Kidney (tissue), 14 donors: ENCODE data around the gene KATNB1. TPM values are rescaled to one million over a fixed set of nuclear protein-coding genes. Genes with fewer than 3 reads are reported as not detected.

Experiments used
- DNase-seq, 5 donors: peaks; one replicate each; pipeline ENCODE4 v3.0.0-alpha.2; 2013 to 2020
- FAIRE-seq: peaks from 2 replicates; lab custom pipeline; 2012; peaks lifted over from hg19 to GRCh38; lab: Jason Lieb, UNC
- H3K27ac ChIP-seq, 2 donors: one replicate each; pipeline ENCODE4 v1.7.0; 2013; ENCODE audit warnings: low read depth in 2 of 2, low read length in 2 of 2, inconsistent platforms in 1 of 2
- H3K27me3 ChIP-seq: one replicate; pipeline ENCODE4 v1.7.1; 2013; ENCODE audit warnings: low read length, inconsistent platforms; ENCODE audit not compliant: control insufficient read depth, insufficient read depth
- H3K36me3 ChIP-seq, 3 donors: one replicate each; pipeline versions ENCODE4 v1.7.0 to v1.7.1; 2013; ENCODE audit warnings: low read length in 3 of 3, control low read depth in 1 of 3, inconsistent platforms in 1 of 3; ENCODE audit not compliant: insufficient read depth in 3 of 3, control insufficient read depth in 2 of 3
- H3K4me1 ChIP-seq, 3 donors: one replicate each; pipeline versions ENCODE4 v1.7.0 to v1.7.1; 2013; ENCODE audit warnings: low read length in 3 of 3, inconsistent platforms in 1 of 3, low read depth in 1 of 3; ENCODE audit not compliant: control insufficient read depth in 2 of 3, insufficient read depth in 2 of 3
- H3K4me3 ChIP-seq, 3 donors: one replicate each; pipeline versions ENCODE4 v1.7.0 to v1.8.1; 2013; ENCODE audit warnings: low read length in 3 of 3, control low read depth in 1 of 3, inconsistent platforms in 1 of 3
- H3K9ac ChIP-seq, 3 donors: one replicate each; pipeline versions ENCODE4 v1.7.0 to v1.7.1; 2013; ENCODE audit warnings: low read length in 3 of 3, control low read depth in 1 of 3, inconsistent platforms in 1 of 3
- H3K9me3 ChIP-seq, 3 donors: one replicate each; pipeline versions ENCODE4 v1.7.0 to v1.7.1; 2013; ENCODE audit warnings: low read length in 3 of 3, control low read depth in 1 of 3, inconsistent platforms in 1 of 3; ENCODE audit not compliant: control insufficient read depth in 2 of 3, insufficient read depth in 1 of 3
- CTCF ChIP-seq: IDR thresholded peaks from 3 replicates; pipeline ENCODE4 v1.5.1; 2012; ENCODE audit warnings: mild to moderate bottlenecking, moderate library complexity, borderline replicate concordance; ENCODE audit not compliant: insufficient read depth; ENCODE audit errors: extremely low read depth
- intact Hi-C: fragments of 100-400 bp; cut with DNase I; formaldehyde crosslinking; loops from one replicate; pipeline ENCODE4 v1.11.1; 2022
- polyA plus RNA-seq: library from polyadenylated mRNA; stranded (reverse); fragments of 350-450 nt; fragmentation: Illumina TruSeq; extraction: RNeasy Lipid Tissue Mini Kit (QIAGEN cat#74804); gene quantifications from one replicate; pipeline ENCODE4 v1.2.3, GENCODE V29; 2014; ENCODE audit warnings: low read depth, low replicate concordance; ENCODE audit not compliant: insufficient read depth
- total RNA-seq: library from RNA; stranded (reverse); fragmentation: NEBNext Ultra II Directional; extraction: Animal tissue kit (Norgen Biotek cat#: 25700); gene quantifications from one replicate; pipeline ENCODE4 v1.2.1, GENCODE V29; 2021
- donor health status: control.
- donor health status: control.
- donor health status: control.
- donor health status: control.
- donor health status: control.
- donor health status: DM: yes; HTN: yes; CAD: no.
- donor health status: Normal renal cell carcinoma (clear cell type).

Gene KATNB1
- total and polyA plus RNA-seq, 2 donors from 2014 or later: 13.9 to 14.5 TPM

GRCh38 chr16:57747091-57747490, 11.5 kb downstream of the KATNB1 start:
- no peak for TF ChIP-seq CTCF
- FAIRE-seq (no peak), DNase-seq (no peak)
- H3K27me3 ChIP-seq: no peaks in the 10 kb centered on the region
- H3K9ac ChIP-seq: no peak overlapping the region
- no peaks in the 10 kb centered on the region for H3K36me3 ChIP-seq
- H3K27ac ChIP-seq: no peak overlapping the region
- H3K4me3 ChIP-seq: no peak overlapping the region
- intact Hi-C loops: no loop called here
- H3K4me1 ChIP-seq: no peaks in the 10 kb centered on the region
- H3K9me3 ChIP-seq: no peaks in the 10 kb centered on the region

GRCh38 chr16:57747496-57747895, 11.9 kb downstream of the KATNB1 start:
- no peak overlapping the region for H3K4me3 ChIP-seq
- DNase-seq (no peak), FAIRE-seq (no peak)
- H3K9me3 ChIP-seq: no peaks in the 10 kb centered on the region
- H3K27me3 ChIP-seq: no peaks in the 10 kb centered on the region
- no peaks in the 10 kb centered on the region for H3K4me1 ChIP-seq
- H3K27ac ChIP-seq: no peak overlapping the region
- no peak overlapping the region for H3K9ac ChIP-seq
- H3K36me3 ChIP-seq: no peaks in the 10 kb centered on the region
- intact Hi-C loops: no loop called here
- no peak for TF ChIP-seq CTCF

GRCh38 chr16:57747996-57748395, 12.4 kb downstream of the KATNB1 start:
- H3K27me3 ChIP-seq: no peaks in the 10 kb centered on the region
- H3K36me3 ChIP-seq: no peaks in the 10 kb centered on the region
- intact Hi-C loops: no loop called here
- FAIRE-seq (no peak), DNase-seq (no peak)
- no peak overlapping the region for H3K9ac ChIP-seq
- no peak overlapping the region for H3K4me3 ChIP-seq
- TF ChIP-seq CTCF: no peak
- H3K9me3 ChIP-seq: no peaks in the 10 kb centered on the region
- H3K4me1 ChIP-seq: no peaks in the 10 kb centered on the region
- H3K27ac ChIP-seq: no peak overlapping the region

GRCh38 chr16:57748596-57748995, 13.0 kb downstream of the KATNB1 start:
- Histone ChIP-seq H3K4me1 (no peaks in the 10 kb centered on the region), H3K36me3 (no peaks in the 10 kb centered on the region), H3K9ac (no peak overlapping the region), H3K27ac (no peak overlapping the region), H3K9me3 (no peaks in the 10 kb centered on the region), H3K4me3 (no peak overlapping the region), H3K27me3 (no peaks in the 10 kb centered on the region)
- DNase-seq: no peak
- intact Hi-C loops: no loop called here
- FAIRE-seq: no peak
- TF ChIP-seq CTCF: no peak
